ENCODE results near the gene MALRD1. TPM values are rescaled to one million over a fixed set of nuclear protein-coding genes. Genes with fewer than 3 reads are reported as not detected.

MALRD1 gene
- total RNA-seq, 1 donor from 2014 or later: 0.45 TPM

- no peak overlapping the region for H3K4me3 Mint-ChIP-seq (ENCODE audit: unreplicated experiment)
- H3K79me2 ChIP-seq (ENCODE audit: insufficient read depth, low read length): no peaks in the 10 kb centered on the region
- H3K27ac Mint-ChIP-seq (ENCODE audit: unreplicated experiment): no peak overlapping the region
These were observed 151.6 kb downstream of the MALRD1 start for GRCh38 chr10:19200211-19200610.

GRCh38 chr10:19204246-19204917 lies 155.8 kb downstream of the MALRD1 start:
- Histone ChIP-seq H3K27me3 (ENCODE audit: insufficient read depth, low read length) (no peaks in the 10 kb centered on the region), H3K36me3 (ENCODE audit: insufficient read depth, low read length) (no peaks in the 10 kb centered on the region), H2AFZ (ENCODE audit: low read depth, low read length) (no peak overlapping the region), H3K79me2 (ENCODE audit: insufficient read depth, low read length) (no peaks in the 10 kb centered on the region), H3K27ac (ENCODE audit: low read depth, low read length) (no peak overlapping the region), H3K9ac (ENCODE audit: low read length) (no peak overlapping the region), H3K4me1 (ENCODE audit: insufficient read depth, low read length) (no peaks in the 10 kb centered on the region), H4K20me1 (ENCODE audit: insufficient read depth, low read length) (no peaks in the 10 kb centered on the region), H3K9me3 (ENCODE audit: insufficient read depth, low read depth, low read length) (no peaks in the 10 kb centered on the region), H3K4me3 (ENCODE audit: insufficient read depth, low read depth, low read length) (no peak overlapping the region), H3K4me2 (ENCODE audit: low read length) (no peak overlapping the region)
- FAIRE-seq (no peak), DNase-seq (ENCODE audit: low read depth) (peak; percentile 57)
- H3K36me3 Mint-ChIP-seq (ENCODE audit: low read depth, unreplicated experiment): no peaks in the 10 kb centered on the region
- no peak for TF ChIP-seq EZH2 (IDR thresholded peaks at IDR 0.05; ENCODE audit: insufficient read depth, low read length)
- no peak for TF ChIP-seq CTCF (IDR thresholded peaks at IDR 0.05; ENCODE audit: insufficient read depth, low read depth, low read length)
- no peaks in the 10 kb centered on the region for H3K27me3 Mint-ChIP-seq (ENCODE audit: low read depth, unreplicated experiment)
- H3K9me3 Mint-ChIP-seq (ENCODE audit: unreplicated experiment): no peaks in the 10 kb centered on the region
- H3K4me3 Mint-ChIP-seq (ENCODE audit: unreplicated experiment): no peak overlapping the region
- H3K27ac Mint-ChIP-seq (ENCODE audit: unreplicated experiment): no peak overlapping the region
- H3K4me1 Mint-ChIP-seq (ENCODE audit: low read depth, unreplicated experiment): peaks cover 5% of the 10 kb centered on the region

More at GRCh38 chr10:19200211-19200610, 151.6 kb downstream of the MALRD1 start:
- no peaks in the 10 kb centered on the region for H3K9me3 ChIP-seq (ENCODE audit: insufficient read depth, low read depth, low read length)
- Mint-ChIP-seq H3K4me1 (ENCODE audit: low read depth, unreplicated experiment) (no peaks in the 10 kb centered on the region), H3K27me3 (ENCODE audit: low read depth, unreplicated experiment) (no peaks in the 10 kb centered on the region), H3K36me3 (ENCODE audit: low read depth, unreplicated experiment) (no peaks in the 10 kb centered on the region), H3K9me3 (ENCODE audit: unreplicated experiment) (no peaks in the 10 kb centered on the region)
- H3K4me3 ChIP-seq (ENCODE audit: insufficient read depth, low read depth, low read length): no peak overlapping the region
- no peak for DNase-seq (ENCODE audit: low read depth)
- H2AFZ ChIP-seq (ENCODE audit: low read depth, low read length): no peak overlapping the region
- H3K27ac ChIP-seq (ENCODE audit: low read depth, low read length): no peak overlapping the region
- no peak overlapping the region for H3K9ac ChIP-seq (ENCODE audit: low read length)
- no peak for TF ChIP-seq EZH2 (IDR thresholded peaks at IDR 0.05; ENCODE audit: insufficient read depth, low read length)
- TF ChIP-seq CTCF (IDR thresholded peaks at IDR 0.05; ENCODE audit: insufficient read depth, low read depth, low read length): no peak
- H3K36me3 ChIP-seq (ENCODE audit: insufficient read depth, low read length): no peaks in the 10 kb centered on the region
- H3K4me2 ChIP-seq (ENCODE audit: low read length): no peak overlapping the region
- FAIRE-seq: no peak
- H4K20me1 ChIP-seq (ENCODE audit: insufficient read depth, low read length): no peaks in the 10 kb centered on the region
- H3K4me1 ChIP-seq (ENCODE audit: insufficient read depth, low read length): no peaks in the 10 kb centered on the region
- H3K27me3 ChIP-seq (ENCODE audit: insufficient read depth, low read length): no peaks in the 10 kb centered on the region

GRCh38 chr10:19209319-19209718 lies 160.7 kb downstream of the MALRD1 start:
- no peaks in the 10 kb centered on the region for H4K20me1 ChIP-seq (ENCODE audit: insufficient read depth, low read length)
- H3K4me1 ChIP-seq (ENCODE audit: insufficient read depth, low read length): no peaks in the 10 kb centered on the region
- H3K27ac ChIP-seq (ENCODE audit: low read depth, low read length): no peak overlapping the region
- DNase-seq (ENCODE audit: low read depth): no peak
- Mint-ChIP-seq H3K27me3 (ENCODE audit: low read depth, unreplicated experiment) (no peaks in the 10 kb centered on the region), H3K4me1 (ENCODE audit: low read depth, unreplicated experiment) (peaks cover 5% of the 10 kb centered on the region), H3K9me3 (ENCODE audit: unreplicated experiment) (no peaks in the 10 kb centered on the region), H3K4me3 (ENCODE audit: unreplicated experiment) (no peak overlapping the region), H3K36me3 (ENCODE audit: low read depth, unreplicated experiment) (no peaks in the 10 kb centered on the region), H3K27ac (ENCODE audit: unreplicated experiment) (no peak overlapping the region)
- no peak for TF ChIP-seq CTCF (IDR thresholded peaks at IDR 0.05; ENCODE audit: insufficient read depth, low read depth, low read length)
- no peak for TF ChIP-seq EZH2 (IDR thresholded peaks at IDR 0.05; ENCODE audit: insufficient read depth, low read length)
- no peak for FAIRE-seq
- no peak overlapping the region for H3K4me3 ChIP-seq (ENCODE audit: insufficient read depth, low read depth, low read length)
- no peaks in the 10 kb centered on the region for H3K27me3 ChIP-seq (ENCODE audit: insufficient read depth, low read length)
- H3K79me2 ChIP-seq (ENCODE audit: insufficient read depth, low read length): no peaks in the 10 kb centered on the region
- H3K36me3 ChIP-seq (ENCODE audit: insufficient read depth, low read length): no peaks in the 10 kb centered on the region
- H3K4me2 ChIP-seq (ENCODE audit: low read length): no peak overlapping the region
- H2AFZ ChIP-seq (ENCODE audit: low read depth, low read length): no peak overlapping the region
- no peaks in the 10 kb centered on the region for H3K9me3 ChIP-seq (ENCODE audit: insufficient read depth, low read depth, low read length)
- H3K9ac ChIP-seq (ENCODE audit: low read length): no peak overlapping the region
